Mammary epithelial cell (primary cell): ENCODE data around the gene KCNK1.

ENCODE experiments used
- CTCF ChIP-seq, 2 donors: IDR thresholded peaks in 1 of 2; conservative IDR thresholded peaks in 1 of 2; 2 replicates each; pipeline ENCODE4 v1.5.1; 2011 to 2012; ENCODE audit warnings: inconsistent platforms in 2 of 2, low read length in 2 of 2, mild to moderate bottlenecking in 2 of 2, control low read depth in 1 of 2, low read depth in 1 of 2; ENCODE audit not compliant: insufficient read depth in 1 of 2; ENCODE audit errors: extremely low read depth in 1 of 2
- EZH2 ChIP-seq: IDR thresholded peaks from 2 replicates; pipeline ENCODE4 v1.6.1; 2012; ENCODE audit warnings: low read length, inconsistent platforms, borderline replicate concordance

DNA sequence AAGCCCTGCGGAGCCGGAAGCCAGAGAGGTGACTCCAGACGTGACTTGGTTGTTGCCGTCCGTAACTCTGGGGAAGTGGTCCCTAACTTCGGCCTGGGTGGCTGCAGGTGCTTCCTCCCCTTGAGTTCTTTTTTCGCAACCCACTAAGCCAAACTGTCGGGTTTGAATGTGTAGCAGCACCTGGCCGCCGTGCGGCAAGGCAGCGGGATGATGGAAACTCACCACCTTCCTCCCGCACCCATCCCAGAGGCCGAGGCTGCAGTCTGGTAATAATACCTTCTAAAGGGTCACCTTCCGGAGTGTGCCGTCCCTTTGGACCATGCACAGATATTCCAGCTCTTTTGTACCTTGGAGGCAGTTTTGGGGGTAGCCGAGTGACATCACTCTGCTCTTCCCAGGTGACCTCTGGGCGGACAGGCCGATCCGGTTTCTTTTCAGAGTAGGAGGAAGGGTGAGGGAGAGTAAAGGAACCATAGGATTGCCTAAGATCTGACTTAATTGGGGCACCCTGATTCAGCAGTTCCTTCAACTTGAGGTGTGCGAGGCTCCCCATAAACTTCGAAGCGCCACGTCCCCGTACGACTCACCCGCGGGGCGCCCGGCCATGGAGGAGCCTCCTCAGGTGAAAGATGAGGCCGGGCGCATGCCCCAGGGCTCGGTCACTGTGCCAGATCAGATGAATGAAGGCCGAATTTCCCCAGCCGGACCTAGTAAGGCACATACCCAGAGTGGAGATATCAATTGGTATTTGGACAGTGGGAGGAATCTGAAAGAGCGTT, 1.0 kb downstream of the KCNK1 start:
- no peak for TF ChIP-seq EZH2
- no peak for TF ChIP-seq CTCF (conservative IDR thresholded peaks at IDR 0.05 in 1 of 2, IDR thresholded peaks at IDR 0.05 in 1 of 2; ENCODE audit: extremely low read depth in 1 of 2, insufficient read depth in 1 of 2, low read depth in 1 of 2, low read length in 2 of 2)
